CD4-positive, CD25-positive, alpha-beta regulatory T cell (primary cell): ENCODE measurements around the gene SLC17A3. TPM values are rescaled to one million over a fixed set of nuclear protein-coding genes. Genes with fewer than 3 reads are reported as not detected.
A peak's percentile ranks its signal among the peaks of the same experiment; 100 is the strongest.

Experiments
- ATAC-seq, 2 donors: fragments of 150-1000 bp; cut with Tn5 transposase; one replicate each; pipeline ENCODE4 v1.10.0; 2021; ENCODE audit warnings: low read depth in 2 of 2, moderate number of reproducible peaks in 2 of 2, moderate library complexity in 1 of 2
- DNase-seq, 3 donors: peaks; one replicate each; pipeline versions ENCODE4 v3.0.0 to v3.0.0-alpha.2; 2012 to 2022; ENCODE audit warnings: mixed read lengths in 1 of 3
- H3K27ac ChIP-seq: one replicate; pipeline ENCODE4 v1.7.0; 2013; ENCODE audit warnings: mild to moderate bottlenecking, low read length; ENCODE audit not compliant: insufficient read depth, poor library complexity, severe bottlenecking
- H3K27me3 ChIP-seq: one replicate; pipeline ENCODE4 v1.7.0; 2013; ENCODE audit warnings: low read length; ENCODE audit not compliant: control insufficient read depth, insufficient read depth
- H3K36me3 ChIP-seq: one replicate; pipeline ENCODE4 v1.7.0; 2013; ENCODE audit warnings: mild to moderate bottlenecking, low read length, moderate library complexity; ENCODE audit not compliant: control insufficient read depth, insufficient read depth
- H3K4me1 ChIP-seq: 2 replicates; pipeline ENCODE4 v1.7.0; 2013; ENCODE audit warnings: mild to moderate bottlenecking, low read length; ENCODE audit not compliant: insufficient read depth, control insufficient read depth, poor library complexity, severe bottlenecking
- H3K4me3 ChIP-seq: one replicate; pipeline ENCODE4 v1.7.0; 2013; ENCODE audit warnings: low read depth, mild to moderate bottlenecking, low read length, moderate library complexity
- H3K9me3 ChIP-seq, 2 experiments: 1 replicate in 1 of 2; 2 replicates in 1 of 2; pipeline ENCODE4 v1.7.0; 2013; ENCODE audit warnings: low read length in 2 of 2, mild to moderate bottlenecking in 1 of 2, moderate library complexity in 1 of 2; ENCODE audit not compliant: control insufficient read depth in 2 of 2
- H3K27ac Mint-ChIP-seq, 3 donors: one replicate each; pipeline ENCODE4 v1.8.0; 2020 to 2022; ENCODE audit warnings: mild to moderate bottlenecking in 3 of 3, mixed read lengths in 3 of 3, moderate library complexity in 2 of 3
- H3K27me3 Mint-ChIP-seq: one replicate; pipeline ENCODE4 v1.8.0; 2022; ENCODE audit warnings: mild to moderate bottlenecking, mixed read lengths
- H3K36me3 Mint-ChIP-seq: one replicate; pipeline ENCODE4 v1.8.0; 2020; ENCODE audit warnings: mixed read lengths
- H3K4me1 Mint-ChIP-seq, 4 donors: one replicate each; pipeline ENCODE4 v1.8.0; 2020 to 2022; ENCODE audit warnings: mixed read lengths in 4 of 4, mild to moderate bottlenecking in 1 of 4
- H3K4me3 Mint-ChIP-seq, 4 donors: one replicate each; pipeline ENCODE4 v1.8.0; 2020 to 2022; ENCODE audit warnings: mild to moderate bottlenecking in 4 of 4, mixed read lengths in 4 of 4, moderate library complexity in 3 of 4
- H3K9me3 Mint-ChIP-seq, 7 donors: one replicate each; pipeline ENCODE4 v1.8.0; 2020 to 2022; ENCODE audit warnings: mixed read lengths in 7 of 7, mild to moderate bottlenecking in 3 of 7, moderate library complexity in 2 of 7
- polyA plus RNA-seq, 4 donors: library from polyadenylated mRNA; unstranded; fragments of 300-500 nt; fragmentation: Illumina TruSeq; gene quantifications; one replicate each; pipeline ENCODE4 v1.2.3, GENCODE V29; 2021
- total RNA-seq: library from RNA; stranded (reverse); gene quantifications from one replicate; pipeline ENCODE4 v1.2.3, GENCODE V29; 2022

Gene SLC17A3
- total and polyA plus RNA-seq, 5 donors from 2014 or later, result 0.31 TPM; not detected in 4

GRCh38 chr6:25863360-25863759 lies 10.7 kb downstream of the SLC17A3 start:
- no peak overlapping the region for H3K27ac ChIP-seq
- DNase-seq (no peak), ATAC-seq (no peak)
- H3K36me3 ChIP-seq, result no peaks in the 10 kb centered on the region
- H3K4me1 ChIP-seq, result no peaks in the 10 kb centered on the region
- no peaks in the 10 kb centered on the region for H3K9me3 ChIP-seq
- H3K27ac Mint-ChIP-seq, result no peak overlapping the region
- peaks cover 26% of the 10 kb centered on the region for H3K27me3 ChIP-seq
- H3K36me3 Mint-ChIP-seq, result peaks cover 4% of the 10 kb centered on the region
- peaks cover 4 to 11% (median 7%) of the 10 kb centered on the region in 4 donors for H3K4me1 Mint-ChIP-seq
- H3K27me3 Mint-ChIP-seq, result peaks cover 24% of the 10 kb centered on the region
- H3K4me3 Mint-ChIP-seq, result no peak overlapping the region
- no peak overlapping the region for H3K4me3 ChIP-seq
- peaks cover 0 to 6% (median 0%) of the 10 kb centered on the region in 7 donors for H3K9me3 Mint-ChIP-seq

- peaks cover 4% of the 10 kb centered on the region for H3K36me3 Mint-ChIP-seq
- no peaks in the 10 kb centered on the region for H3K4me1 ChIP-seq
- no peaks in the 10 kb centered on the region for H3K36me3 ChIP-seq
- H3K4me3 Mint-ChIP-seq, result no peak overlapping the region
- no peak for DNase-seq
- H3K4me3 ChIP-seq, result no peak overlapping the region
- ATAC-seq, result no peak
- no peaks in the 10 kb centered on the region for H3K9me3 ChIP-seq
- peaks cover 28% of the 10 kb centered on the region for H3K27me3 ChIP-seq
- H3K27ac Mint-ChIP-seq, result no peak overlapping the region
- H3K9me3 Mint-ChIP-seq, result peaks cover 0 to 6% (median 0%) of the 10 kb centered on the region in 7 donors
- no peak overlapping the region for H3K27ac ChIP-seq
- peaks cover 4 to 11% (median 7%) of the 10 kb centered on the region in 4 donors for H3K4me1 Mint-ChIP-seq
- peaks cover 33% of the 10 kb centered on the region for H3K27me3 Mint-ChIP-seq
Observed at GRCh38 chr6:25862199-25862598, 11.8 kb downstream of the SLC17A3 start.

- Mint-ChIP-seq H3K4me1 (no peaks in the 10 kb centered on the region), H3K4me3 (no peak overlapping the region), H3K9me3 (peaks cover 0 to 2% (median 0%) of the 10 kb centered on the region in 7 donors), H3K27me3 (peaks cover 55% of the 10 kb centered on the region), H3K36me3 (no peaks in the 10 kb centered on the region), H3K27ac (no peak overlapping the region)
- DNase-seq (no peak), ATAC-seq (no peak)
- H3K9me3 ChIP-seq, result no peaks in the 10 kb centered on the region
- no peak overlapping the region for H3K4me3 ChIP-seq
- no peaks in the 10 kb centered on the region for H3K4me1 ChIP-seq
- H3K27ac ChIP-seq, result no peak overlapping the region
- H3K27me3 ChIP-seq, result peaks cover 11% of the 10 kb centered on the region
- no peaks in the 10 kb centered on the region for H3K36me3 ChIP-seq
Observed at GRCh38 chr6:25852756-25853155, 21.3 kb downstream of the SLC17A3 start.

DNA sequence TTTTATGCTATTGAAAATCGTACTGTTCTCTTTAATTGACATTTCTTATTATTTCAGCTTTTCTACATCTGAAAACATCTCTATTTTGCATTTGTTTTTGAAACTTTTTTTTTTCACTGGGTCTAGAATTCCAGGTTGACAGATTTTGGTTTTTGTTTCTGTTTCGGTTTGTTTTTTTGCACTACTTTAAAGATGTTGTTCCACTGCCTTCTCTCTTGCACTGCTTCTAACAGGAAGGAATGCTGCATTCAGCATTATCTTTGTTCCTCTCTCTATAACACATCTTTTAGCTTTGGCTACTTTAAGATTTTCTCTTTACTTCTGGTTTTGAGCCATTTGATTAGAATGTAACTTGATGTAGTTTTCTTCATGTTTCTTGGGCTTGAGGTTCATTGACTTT lies 22.1 kb downstream of the SLC17A3 start:
- no peak for ATAC-seq
- Histone ChIP-seq H3K36me3 (no peaks in the 10 kb centered on the region), H3K4me1 (no peaks in the 10 kb centered on the region), H3K27ac (no peak overlapping the region), H3K9me3 (no peaks in the 10 kb centered on the region), H3K4me3 (peak overlapping the region; percentile 14), H3K27me3 (peaks cover 8% of the 10 kb centered on the region)
- no peak for DNase-seq
- Mint-ChIP-seq H3K27me3 (peaks cover 49% of the 10 kb centered on the region), H3K27ac (no peak overlapping the region), H3K4me3 (no peak overlapping the region), H3K9me3 (peaks cover 0 to 2% (median 0%) of the 10 kb centered on the region in 7 donors), H3K4me1 (no peaks in the 10 kb centered on the region), H3K36me3 (no peaks in the 10 kb centered on the region)

DNA sequence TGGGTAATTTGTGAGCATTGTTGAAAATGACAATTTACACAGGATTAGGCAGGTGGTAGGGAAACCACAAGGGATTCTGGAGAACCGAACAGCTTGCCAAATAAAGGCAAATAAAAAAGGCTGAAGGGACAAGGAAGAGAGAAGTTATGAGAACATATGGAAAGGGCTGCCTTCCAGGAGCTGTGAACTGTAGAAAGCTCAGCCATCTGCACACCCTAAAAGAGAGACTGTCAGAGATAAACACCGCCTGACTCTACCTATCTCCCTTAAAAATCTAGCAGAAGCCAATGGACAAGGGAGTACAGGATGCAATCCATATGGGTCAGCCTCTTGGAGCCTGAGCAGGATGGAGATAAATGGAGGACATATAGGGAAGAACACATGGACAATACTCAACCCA lies 29.5 kb downstream of the SLC17A3 start:
- H3K4me3 ChIP-seq, result no peak overlapping the region
- no peaks in the 10 kb centered on the region for H3K36me3 Mint-ChIP-seq
- no peak overlapping the region for H3K27ac ChIP-seq
- peaks cover 11% of the 10 kb centered on the region for H3K27me3 Mint-ChIP-seq
- H3K36me3 ChIP-seq, result no peaks in the 10 kb centered on the region
- H3K27ac Mint-ChIP-seq, result no peak overlapping the region
- no peak overlapping the region for H3K4me3 Mint-ChIP-seq
- peaks cover 0 to 4% (median 0%) of the 10 kb centered on the region in 7 donors for H3K9me3 Mint-ChIP-seq
- DNase-seq (no peak), ATAC-seq (no peak)
- no peaks in the 10 kb centered on the region for H3K4me1 ChIP-seq
- no peaks in the 10 kb centered on the region for H3K4me1 Mint-ChIP-seq
- no peaks in the 10 kb centered on the region for H3K9me3 ChIP-seq
- peaks cover 24% of the 10 kb centered on the region for H3K27me3 ChIP-seq

DNA sequence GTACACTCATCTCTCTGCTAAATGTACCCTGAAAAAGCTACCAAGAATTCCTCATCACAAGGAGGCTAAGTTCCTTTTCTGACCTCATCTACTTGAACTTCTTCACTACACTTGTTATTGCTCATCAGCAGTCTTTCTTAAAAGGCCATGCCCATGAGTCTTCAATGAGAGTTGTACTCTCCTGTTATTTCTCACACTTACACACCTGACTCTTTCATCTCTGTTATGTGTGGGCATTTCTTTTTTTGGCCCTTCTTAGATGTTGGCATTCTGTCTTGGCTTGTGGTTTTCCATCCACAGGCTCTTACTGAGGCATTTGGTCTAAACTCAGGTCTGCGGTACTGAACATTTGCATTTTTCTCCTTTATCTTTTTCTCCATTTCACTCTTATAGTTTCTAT lies 31.5 kb downstream of the SLC17A3 start:
- Mint-ChIP-seq H3K27me3 (peaks cover 4% of the 10 kb centered on the region), H3K9me3 (peaks cover 0 to 4% (median 0%) of the 10 kb centered on the region in 7 donors), H3K27ac (no peak overlapping the region), H3K36me3 (no peaks in the 10 kb centered on the region), H3K4me1 (no peaks in the 10 kb centered on the region), H3K4me3 (no peak overlapping the region)
- no peak for ATAC-seq
- no peak overlapping the region for H3K27ac ChIP-seq
- no peak overlapping the region for H3K4me3 ChIP-seq
- no peaks in the 10 kb centered on the region for H3K9me3 ChIP-seq
- no peaks in the 10 kb centered on the region for H3K36me3 ChIP-seq
- H3K4me1 ChIP-seq, result no peaks in the 10 kb centered on the region
- no peak for DNase-seq
- H3K27me3 ChIP-seq, result peaks cover 28% of the 10 kb centered on the region

GRCh38 chr6:25835442-25836283 lies 38.4 kb downstream of the SLC17A3 start:
- no peaks in the 10 kb centered on the region for H3K4me1 ChIP-seq
- Mint-ChIP-seq H3K36me3 (no peaks in the 10 kb centered on the region), H3K27me3 (peaks cover 4% of the 10 kb centered on the region), H3K4me1 (no peaks in the 10 kb centered on the region), H3K4me3 (no peak overlapping the region), H3K9me3 (peaks cover 0 to 1% (median 0%) of the 10 kb centered on the region in 7 donors), H3K27ac (no peak overlapping the region)
- no peak overlapping the region for H3K27ac ChIP-seq
- H3K4me3 ChIP-seq, result no peak overlapping the region
- H3K36me3 ChIP-seq, result no peaks in the 10 kb centered on the region
- peaks cover 14% of the 10 kb centered on the region for H3K27me3 ChIP-seq
- ATAC-seq, result no peak
- no peaks in the 10 kb centered on the region for H3K9me3 ChIP-seq
- DNase-seq, result no peak

DNA sequence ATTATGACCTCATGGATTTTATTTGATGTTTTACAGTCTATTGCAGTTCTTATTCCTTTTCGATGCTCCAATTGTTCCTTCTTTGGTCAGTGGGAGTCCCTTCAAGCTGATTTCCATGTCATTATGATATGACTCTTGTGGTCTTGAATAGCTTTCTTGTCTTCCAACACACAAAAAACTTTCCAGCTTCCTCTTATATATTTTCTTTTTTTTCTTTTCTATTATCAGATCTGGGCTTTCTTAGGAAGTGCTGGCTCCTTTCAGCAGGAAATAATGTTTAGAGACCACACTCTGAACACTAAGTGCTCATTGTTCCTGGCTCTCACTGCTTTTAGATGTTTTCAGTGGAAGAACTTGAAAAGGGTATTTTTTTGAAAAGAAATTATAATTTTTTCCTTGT lies 39.1 kb downstream of the SLC17A3 start:
- H3K27ac ChIP-seq, result no peak overlapping the region
- no peak overlapping the region for H3K4me3 ChIP-seq
- no peaks in the 10 kb centered on the region for H3K9me3 ChIP-seq
- H3K27me3 ChIP-seq, result peaks cover 18% of the 10 kb centered on the region
- Mint-ChIP-seq H3K27ac (no peak overlapping the region), H3K36me3 (no peaks in the 10 kb centered on the region), H3K4me1 (no peaks in the 10 kb centered on the region), H3K4me3 (no peak overlapping the region), H3K9me3 (no peaks in the 10 kb centered on the region), H3K27me3 (peaks cover 8% of the 10 kb centered on the region)
- no peak for ATAC-seq
- DNase-seq, result no peak
- no peaks in the 10 kb centered on the region for H3K36me3 ChIP-seq
- no peaks in the 10 kb centered on the region for H3K4me1 ChIP-seq
